IMR-90 (cell line): ENCODE measurements around the gene PSMG3. TPM values are rescaled to one million over a fixed set of nuclear protein-coding genes. Genes with fewer than 3 reads are reported as not detected.

Experiments used
- ATAC-seq: fragments of 200-7000 bp; cut with Tn5 transposase; 2 replicates; pipeline ENCODE4 v1.9.1; 2020; ENCODE audit warnings: low read depth, mild to moderate bottlenecking, moderate library complexity
- BruUV-seq: library from RNA; stranded (reverse); fragments of 400-500 nt; replicated peaks from 2 replicates; lab custom pipeline; 2021; lab: Mats Ljungman, UMichigan
- CTCF ChIA-PET: fragments of 300-600 bp; formaldehyde crosslinking; extraction: SDS; loops from one replicate; lab custom pipeline; 2021; ENCODE audit warnings: antibody characterized with exemption; lab: Yijun Ruan, JAX
- POLR2A ChIA-PET: fragments of 300-600 bp; sonication (Branson Sonifier 250); formaldehyde crosslinking; loops from one replicate; lab custom pipeline; 2022; ENCODE audit warnings: antibody characterized with exemption; ENCODE audit not compliant: unreplicated experiment; lab: Charles Lee
- DNase-seq: peaks from one replicate; pipeline ENCODE4 v3.0.0; 2013
- H2AFZ ChIP-seq: replicated peaks from 2 replicates; pipeline ENCODE3; 2013; ENCODE audit warnings: low read length, mild to moderate bottlenecking; ENCODE audit not compliant: poor library complexity
- H2AK5ac ChIP-seq: 2 replicates; pipeline ENCODE4 v1.6.1; 2013; ENCODE audit warnings: low read depth, low read length, inconsistent platforms
- H2AK9ac ChIP-seq: replicated peaks from 2 replicates; pipeline ENCODE3; 2013; ENCODE audit warnings: mild to moderate bottlenecking, low read depth, low read length, moderate library complexity; ENCODE audit not compliant: poor library complexity
- H2BK120ac ChIP-seq: 2 replicates; pipeline ENCODE4 v1.6.1; 2013; ENCODE audit warnings: low read depth, low read length, inconsistent platforms
- H2BK15ac ChIP-seq: 3 replicates; pipeline ENCODE4 v1.6.1; 2013; ENCODE audit warnings: low read depth, low read length, inconsistent platforms
- H2BK20ac ChIP-seq: 2 replicates; pipeline ENCODE4 v1.6.1; 2013; ENCODE audit warnings: low read depth, mild to moderate bottlenecking, inconsistent platforms, low read length, moderate library complexity
- H2BK5ac ChIP-seq: 2 replicates; pipeline ENCODE4 v1.6.1; 2013; ENCODE audit warnings: mild to moderate bottlenecking, low read depth, low read length, inconsistent platforms; ENCODE audit not compliant: poor library complexity, severe bottlenecking
- H3K14ac ChIP-seq: replicated peaks from 2 replicates; pipeline ENCODE4 v1.6.1; 2013; ENCODE audit warnings: low read depth, low read length, inconsistent platforms
- H3K18ac ChIP-seq: 2 replicates; pipeline ENCODE4 v1.6.1; 2013; ENCODE audit warnings: low read depth, low read length, control low read depth
- H3K23ac ChIP-seq: 2 replicates; pipeline ENCODE4 v1.6.1; 2013; ENCODE audit warnings: low read depth, low read length, inconsistent platforms
- H3K27ac ChIP-seq: 2 replicates; pipeline ENCODE4 v1.5.1; 2013; ENCODE audit warnings: mild to moderate bottlenecking, control low read depth, low read length; ENCODE audit not compliant: insufficient read depth
- H3K27me3 ChIP-seq: 2 replicates; pipeline ENCODE4 v1.6.1; 2013; ENCODE audit warnings: low read length; ENCODE audit not compliant: control insufficient read depth, insufficient read depth
- H3K36me3 ChIP-seq: 2 replicates; pipeline ENCODE4 v1.6.1; 2013; ENCODE audit warnings: low read length, mixed read lengths; ENCODE audit not compliant: control insufficient read depth, insufficient read depth
- H3K4ac ChIP-seq: 2 replicates; pipeline ENCODE4 v1.6.1; 2013; ENCODE audit warnings: low read depth, low read length, inconsistent platforms
- H3K4me1 ChIP-seq: 2 replicates; pipeline ENCODE4 v1.6.1; 2013; ENCODE audit warnings: low read length, mixed read lengths; ENCODE audit not compliant: control insufficient read depth, insufficient read depth
- H3K4me2 ChIP-seq: 2 replicates; pipeline ENCODE4 v1.6.1; 2013; ENCODE audit warnings: low read depth, mild to moderate bottlenecking, control low read depth, low read length, moderate library complexity
- H3K4me3 ChIP-seq: 2 replicates; pipeline ENCODE4 v1.5.1; 2013; ENCODE audit warnings: low read depth, mild to moderate bottlenecking, control low read depth, low read length, moderate library complexity; ENCODE audit not compliant: insufficient read depth
- H3K56ac ChIP-seq: 2 replicates; pipeline ENCODE4 v1.6.1; 2013; ENCODE audit warnings: low read length, inconsistent platforms; ENCODE audit not compliant: insufficient read depth; ENCODE audit errors: extremely low read depth
- H3K79me1 ChIP-seq, 2 experiments: 2 replicates each; pipeline ENCODE4 v1.6.1; 2013; ENCODE audit warnings: low read length in 2 of 2, inconsistent platforms in 1 of 2, low read depth in 1 of 2
- H3K9ac ChIP-seq: 2 replicates; pipeline ENCODE4 v1.6.1; 2013; ENCODE audit warnings: low read depth, low read length, control low read depth
- H3K9me1 ChIP-seq: 2 replicates; pipeline ENCODE4 v1.6.1; 2013; ENCODE audit warnings: low read length, inconsistent platforms; ENCODE audit not compliant: insufficient read depth
- H3K9me3 ChIP-seq: 2 replicates; pipeline ENCODE4 v1.6.1; 2013; ENCODE audit warnings: low read length; ENCODE audit not compliant: control insufficient read depth, insufficient read depth
- H4K20me1 ChIP-seq: 2 replicates; pipeline ENCODE4 v1.6.1; 2013; ENCODE audit warnings: low read length, inconsistent platforms; ENCODE audit not compliant: insufficient read depth
- H4K5ac ChIP-seq: 2 replicates; pipeline ENCODE4 v1.6.1; 2013; ENCODE audit warnings: mild to moderate bottlenecking, low read depth, low read length, control low read depth
- H4K8ac ChIP-seq, 2 experiments: 2 replicates each; pipeline ENCODE4 v1.6.1; 2013; ENCODE audit warnings: low read depth in 2 of 2, low read length in 2 of 2, control low read depth in 1 of 2, inconsistent platforms in 1 of 2
- H4K91ac ChIP-seq: 2 replicates; pipeline ENCODE4 v1.6.1; 2013; ENCODE audit warnings: low read depth, low read length, inconsistent platforms; ENCODE audit not compliant: insufficient read depth
- MAFK ChIP-seq: IDR thresholded peaks from 2 replicates; pipeline ENCODE4 v1.6.1; 2012; ENCODE audit warnings: low read depth, low read length, improper control_type of control experiment
- MAZ ChIP-seq: IDR thresholded peaks from 2 replicates; pipeline ENCODE4 v1.6.1; 2012; ENCODE audit warnings: low read depth, mild to moderate bottlenecking, low read length, improper control_type of control experiment, moderate library complexity, borderline replicate concordance
- MXI1 ChIP-seq: IDR thresholded peaks from 2 replicates; pipeline ENCODE4 v1.6.1; 2012; ENCODE audit warnings: low read depth, mild to moderate bottlenecking, low read length, moderate library complexity, borderline replicate concordance
- RCOR1 ChIP-seq: IDR thresholded peaks from 2 replicates; pipeline ENCODE4 v1.6.1; 2012; ENCODE audit warnings: mild to moderate bottlenecking, low read length, improper control_type of control experiment; ENCODE audit not compliant: insufficient replicate concordance
- WGBS, 2 experiments: methylation state at CpG; one replicate each; pipeline versions ENCODE4 v1.1.5 to v1.1.7; 2013; ENCODE audit warnings: missing lambda C conversion rate in 2 of 2; ENCODE audit not compliant: insufficient read length in 1 of 2; ENCODE audit errors: extremely low coverage in 2 of 2; 5-methylcytosine and 5-hydroxymethylcytosine counted together
- dilution Hi-C: fragments of 300-500 bp; cut with HindIII; formaldehyde crosslinking; loops from one replicate; pipeline ENCODE4 v1.14.3; 2018; ENCODE audit warnings: low sequenced_read_pairs; ENCODE audit not compliant: unreplicated experiment
- in situ Hi-C: fragments of 300-500 bp; cut with MboI; formaldehyde crosslinking; loops from 3 replicates; pipeline ENCODE4 v1.14.3; 2019; ENCODE audit warnings: low sequenced_read_pairs, inconsistent platforms, mixed read lengths
- intact Hi-C: fragments of 100-400 bp; cut with micrococcal nuclease; formaldehyde crosslinking; loops from 2 replicates; pipeline ENCODE4 v1.10.0; 2022
- polyA plus RNA-seq, 3 experiments: library from polyadenylated mRNA; depleted of rRNA; stranded (reverse); fragments of >200 nt; gene quantifications; 2 replicates each; pipeline ENCODE4 v1.2.3, GENCODE V29; 2012; ENCODE audit warnings: low replicate concordance in 1 of 3
- total RNA-seq: library from RNA; depleted of rRNA; stranded (reverse); fragments of >200 nt; gene quantifications from 2 replicates; pipeline ENCODE4 v1.2.3, GENCODE V29; 2012
- TF ChIP-seq, protein P1 (sequence below): conservative IDR thresholded peaks from 2 replicates; pipeline ENCODE4 v1.5.1; 2012; ENCODE audit warnings: mild to moderate bottlenecking, low read depth, low read length, improper control_type of control experiment

The PSMG3 gene
- total and polyA plus RNA-seq, 2 of the 4 experiments (the other 2 are of a cell fraction) = 37.3 to 54.1 TPM

DNA sequence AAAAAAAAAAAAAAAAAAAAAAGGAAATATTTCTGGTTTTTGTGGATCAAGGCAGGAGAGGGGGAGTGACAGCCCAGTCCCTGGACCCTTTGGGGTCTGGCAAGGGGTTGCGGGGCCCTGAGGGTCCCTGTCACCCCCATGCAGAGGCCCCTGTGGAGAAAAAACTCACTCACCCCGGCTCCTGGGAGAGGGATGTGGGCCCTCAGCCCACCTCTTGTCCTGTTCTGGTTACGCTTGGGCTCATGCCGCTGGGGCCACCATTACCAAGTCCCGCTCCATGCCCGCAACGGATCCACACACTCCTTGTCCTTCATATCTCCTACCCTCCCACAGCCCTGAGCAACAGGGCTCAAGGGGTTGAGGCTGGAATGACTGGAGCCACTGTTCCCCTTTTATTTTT is 12.8 kb downstream of the PSMG3 start:
- Histone ChIP-seq H2BK15ac (no peak overlapping the region), H3K4me3 (no peak overlapping the region), H3K56ac (no peak overlapping the region), H4K8ac (no peak overlapping the region), H3K9me3 (no peaks in the 10 kb centered on the region), H4K20me1 (no peaks in the 10 kb centered on the region), H3K79me1 (peaks cover 0 to 14% of the 10 kb centered on the region in 2 experiments; a peak in 1 of 4 replicates), H3K14ac (no peak overlapping the region), H2BK120ac (no peak overlapping the region), H3K27ac (no peak overlapping the region), H3K9ac (no peak overlapping the region), H2AK9ac (no peak overlapping the region), H3K23ac (no peak overlapping the region), H2AFZ (no peak overlapping the region), H3K36me3 (no peaks in the 10 kb centered on the region), H3K9me1 (peaks cover 11% of the 10 kb centered on the region), H3K27me3 (no peaks in the 10 kb centered on the region), H2AK5ac (peak overlapping the region; percentile 85; the same call in 1 of the 2 replicates), H4K5ac (no peak overlapping the region), H3K4ac (no peak overlapping the region), H2BK20ac (no peak overlapping the region), H2BK5ac (no peak overlapping the region), H3K18ac (no peak overlapping the region), H4K91ac (no peak overlapping the region), H3K4me2 (no peak overlapping the region), H3K4me1 (peaks cover 14% of the 10 kb centered on the region)
- TF ChIP-seq MXI1 (no peak), MAZ (no peak), MAFK (no peak), RCOR1 (no peak)
- TF ChIP-seq, protein P1, sequence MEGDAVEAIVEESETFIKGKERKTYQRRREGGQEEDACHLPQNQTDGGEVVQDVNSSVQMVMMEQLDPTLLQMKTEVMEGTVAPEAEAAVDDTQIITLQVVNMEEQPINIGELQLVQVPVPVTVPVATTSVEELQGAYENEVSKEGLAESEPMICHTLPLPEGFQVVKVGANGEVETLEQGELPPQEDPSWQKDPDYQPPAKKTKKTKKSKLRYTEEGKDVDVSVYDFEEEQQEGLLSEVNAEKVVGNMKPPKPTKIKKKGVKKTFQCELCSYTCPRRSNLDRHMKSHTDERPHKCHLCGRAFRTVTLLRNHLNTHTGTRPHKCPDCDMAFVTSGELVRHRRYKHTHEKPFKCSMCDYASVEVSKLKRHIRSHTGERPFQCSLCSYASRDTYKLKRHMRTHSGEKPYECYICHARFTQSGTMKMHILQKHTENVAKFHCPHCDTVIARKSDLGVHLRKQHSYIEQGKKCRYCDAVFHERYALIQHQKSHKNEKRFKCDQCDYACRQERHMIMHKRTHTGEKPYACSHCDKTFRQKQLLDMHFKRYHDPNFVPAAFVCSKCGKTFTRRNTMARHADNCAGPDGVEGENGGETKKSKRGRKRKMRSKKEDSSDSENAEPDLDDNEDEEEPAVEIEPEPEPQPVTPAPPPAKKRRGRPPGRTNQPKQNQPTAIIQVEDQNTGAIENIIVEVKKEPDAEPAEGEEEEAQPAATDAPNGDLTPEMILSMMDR = no peak
- ChIA-PET POLR2A (no interaction called here), CTCF (no interaction called here)
- ATAC-seq (no peak), DNase-seq (no peak)
- intact Hi-C loops = no loop called here
- dilution Hi-C loops = no loop called here
- BruUV-seq = no TSS peak
- no CpG with 5 or more reads among the region's 7 CpGs for WGBS, 2 experiments
- in situ Hi-C loops = no loop called here
